H1 (cell line): ENCODE results near the gene CASTOR1. TPM values are rescaled to one million over a fixed set of nuclear protein-coding genes. Genes with fewer than 3 reads are reported as not detected.

ENCODE experiments used
- CTCF ChIA-PET: fragments of 300-600 bp; sonication (Branson Sonifier 250); formaldehyde crosslinking; loops from one replicate; lab custom pipeline; 2021; ENCODE audit not compliant: partially characterized antibody; lab: Charles Lee
- POLR2A ChIA-PET: fragments of 300-600 bp; sonication (Branson Sonifier 250); formaldehyde crosslinking; loops from one replicate; lab custom pipeline; 2021; ENCODE audit warnings: inconsistent platforms; ENCODE audit not compliant: partially characterized antibody; lab: Charles Lee
- DNase-seq, 2 experiments: peaks; one replicate each; pipeline versions ENCODE4 v3.0.0 to v3.0.0-alpha.2; 2010 to 2022; ENCODE audit warnings: low spot score in 2 of 2, low read depth in 1 of 2, mixed read lengths in 1 of 2
- FAIRE-seq: peaks from 2 replicates; lab custom pipeline; 2011; peaks lifted over from hg19 to GRCh38; lab: Jason Lieb, UNC
- H2AFZ ChIP-seq: 2 replicates; pipeline ENCODE4 v1.8.1; 2012; ENCODE audit warnings: low read length, inconsistent platforms
- H2AK5ac ChIP-seq: 2 replicates; pipeline ENCODE4 v1.6.1; 2013; ENCODE audit warnings: low read depth, low read length
- H2BK120ac ChIP-seq: replicated peaks from 2 replicates; pipeline ENCODE3; 2013; ENCODE audit warnings: low read depth, low read length, inconsistent platforms
- H2BK12ac ChIP-seq: 2 replicates; pipeline ENCODE4 v1.6.1; 2013; ENCODE audit warnings: low read depth, low read length
- H2BK15ac ChIP-seq: 2 replicates; pipeline ENCODE4 v1.6.1; 2013; ENCODE audit warnings: low read length
- H2BK20ac ChIP-seq: 2 replicates; pipeline ENCODE4 v1.6.1; 2013; ENCODE audit warnings: low read length
- H2BK5ac ChIP-seq: 2 replicates; pipeline ENCODE4 v1.6.1; 2013; ENCODE audit warnings: low read depth, low read length
- H3K14ac ChIP-seq: 2 replicates; pipeline ENCODE4 v1.6.1; 2013; ENCODE audit warnings: inconsistent platforms; ENCODE audit not compliant: insufficient read length
- H3K18ac ChIP-seq: 2 replicates; pipeline ENCODE4 v1.6.1; 2013; ENCODE audit warnings: low read length; ENCODE audit errors: extremely low read depth
- H3K23ac ChIP-seq: 2 replicates; pipeline ENCODE4 v1.6.1; 2013; ENCODE audit warnings: inconsistent platforms; ENCODE audit not compliant: insufficient read length
- H3K23me2 ChIP-seq: 2 replicates; pipeline ENCODE4 v1.6.1; 2013; ENCODE audit warnings: low read depth, low read length
- H3K27ac ChIP-seq: 2 replicates; pipeline ENCODE4 v1.6.1; 2011; ENCODE audit warnings: low read depth, low read length, inconsistent platforms
- H3K27me3 ChIP-seq, 4 experiments: replicated peaks in 1 of 4; 1 replicate in 1 of 4; 2 replicates in 3 of 4; pipeline versions ENCODE4 v1.6.1 to v1.8.1; 2011 to 2013; ENCODE audit warnings: low read length in 3 of 4, mild to moderate bottlenecking in 3 of 4, inconsistent platforms in 2 of 4, mixed read lengths in 2 of 4, moderate library complexity in 1 of 4; ENCODE audit not compliant: control insufficient read depth in 3 of 4, insufficient read depth in 3 of 4; ENCODE audit errors: extremely low read depth in 1 of 4
- H3K36me3 ChIP-seq, 4 experiments: 2 replicates each; pipeline versions ENCODE4 v1.6.1 to v1.8.1; 2011 to 2013; ENCODE audit warnings: mild to moderate bottlenecking in 4 of 4, low read length in 3 of 4, moderate library complexity in 2 of 4, control low read depth in 1 of 4, inconsistent platforms in 1 of 4; ENCODE audit not compliant: insufficient read depth in 4 of 4, control insufficient read depth in 2 of 4
- H3K4ac ChIP-seq: replicated peaks from 2 replicates; pipeline ENCODE3; 2013; ENCODE audit warnings: low read length, low read depth, mixed read lengths, inconsistent platforms; ENCODE audit not compliant: insufficient read length
- H3K4me1 ChIP-seq, 4 experiments: replicated peaks in 1 of 4; 1 replicate in 1 of 4; 2 replicates in 3 of 4; pipeline versions ENCODE4 v1.6.1 to v1.8.1; 2011 to 2013; ENCODE audit warnings: low read length in 3 of 4, inconsistent platforms in 2 of 4, mixed read lengths in 1 of 4; ENCODE audit not compliant: insufficient read depth in 4 of 4, control insufficient read depth in 3 of 4
- H3K4me2 ChIP-seq, 2 experiments: 2 replicates each; pipeline versions ENCODE4 v1.6.1 to v1.8.1; 2011 to 2013; ENCODE audit warnings: low read depth in 2 of 2, low read length in 2 of 2, control low read depth in 1 of 2, inconsistent platforms in 1 of 2, mild to moderate bottlenecking in 1 of 2; ENCODE audit not compliant: insufficient read depth in 1 of 2
- H3K4me3 ChIP-seq, 4 experiments: fragments of 200-600, 300-600 bp in 1 of 4; sonication (generic), shearing (Covaris generic), sonication (Bioruptor Twin) in 1 of 4; 2 replicates each; pipeline versions ENCODE4 v1.5.1 to v1.8.1; 2011 to 2016; ENCODE audit warnings: low read length in 4 of 4, low read depth in 3 of 4, control low read depth in 2 of 4, inconsistent platforms in 2 of 4, mild to moderate bottlenecking in 2 of 4, mixed read lengths in 1 of 4, moderate library complexity in 1 of 4; ENCODE audit not compliant: insufficient read depth in 2 of 4; ENCODE audit errors: extremely low read depth in 1 of 4
- H3K56ac ChIP-seq: replicated peaks from 2 replicates; pipeline ENCODE3; 2013; ENCODE audit warnings: low read depth, mild to moderate bottlenecking, mixed read lengths, low read length, inconsistent platforms; ENCODE audit not compliant: insufficient read length
- H3K79me1 ChIP-seq: 2 replicates; pipeline ENCODE4 v1.6.1; 2013; ENCODE audit warnings: low read depth, low read length, control low read depth
- H3K79me2 ChIP-seq, 2 experiments: 2 replicates each; pipeline versions ENCODE4 v1.6.1 to v1.8.1; 2012 to 2013; ENCODE audit warnings: low read length in 2 of 2, mild to moderate bottlenecking in 2 of 2, inconsistent platforms in 1 of 2; ENCODE audit not compliant: insufficient read depth in 2 of 2, control insufficient read depth in 1 of 2
- H3K9ac ChIP-seq, 4 experiments: replicated peaks in 1 of 4; 1 replicate in 1 of 4; 2 replicates in 3 of 4; pipeline versions ENCODE4 v1.6.1 to v1.8.1; 2011 to 2013; ENCODE audit warnings: low read depth in 3 of 4, low read length in 3 of 4, control low read depth in 2 of 4, mild to moderate bottlenecking in 2 of 4, moderate library complexity in 2 of 4, inconsistent platforms in 1 of 4; ENCODE audit errors: extremely low read depth in 1 of 4
- H3K9me3 ChIP-seq, 2 experiments: 2 replicates each; pipeline versions ENCODE4 v1.6.1 to v1.8.1; 2012 to 2013; ENCODE audit warnings: mild to moderate bottlenecking in 2 of 2, moderate library complexity in 2 of 2, control low read depth in 1 of 2, inconsistent platforms in 1 of 2, low read depth in 1 of 2, low read length in 1 of 2, mixed read lengths in 1 of 2; ENCODE audit not compliant: insufficient read depth in 2 of 2
- H4K20me1 ChIP-seq, 2 experiments: replicated peaks in 1 of 2; 2 replicates each; pipeline versions ENCODE3 to v1.8.1; 2011 to 2013; ENCODE audit warnings: inconsistent platforms in 2 of 2, low read length in 2 of 2, mild to moderate bottlenecking in 1 of 2; ENCODE audit not compliant: insufficient read depth in 2 of 2, control insufficient read depth in 1 of 2
- H4K5ac ChIP-seq: 2 replicates; pipeline ENCODE4 v1.6.1; 2013; ENCODE audit warnings: low read length, low read depth, mixed read lengths, inconsistent platforms; ENCODE audit not compliant: insufficient read length
- H4K8ac ChIP-seq: 2 replicates; pipeline ENCODE4 v1.8.0; 2013; ENCODE audit warnings: mild to moderate bottlenecking, moderate library complexity, low read length, inconsistent platforms; ENCODE audit not compliant: insufficient read depth; ENCODE audit errors: extremely low read depth
- H4K91ac ChIP-seq: replicated peaks from 2 replicates; pipeline ENCODE3; 2013; ENCODE audit warnings: low read length, mixed read lengths, inconsistent platforms; ENCODE audit not compliant: insufficient read length
- BCL11A ChIP-seq, 2 experiments: IDR thresholded peaks; one replicate each; pipeline ENCODE4 v1.6.1; 2011; ENCODE audit warnings: low read depth in 2 of 2, low read length in 2 of 2, mild to moderate bottlenecking in 2 of 2
- BRCA1 ChIP-seq: IDR thresholded peaks from 2 replicates; pipeline ENCODE4 v1.6.1; 2012; ENCODE audit warnings: low read depth, low read length, improper control_type of control experiment
- CBX8 ChIP-seq: fragments of 300-800, 300-1000 bp; sonication (generic); IDR thresholded peaks from 2 replicates; pipeline ENCODE4 v1.7.1; 2016; ENCODE audit warnings: low read depth, low read length, borderline replicate concordance
- CHD1 ChIP-seq: IDR thresholded peaks from 2 replicates; pipeline ENCODE4 v1.6.1; 2012; ENCODE audit warnings: low read depth, low read length, improper control_type of control experiment
- CHD2 ChIP-seq: IDR thresholded peaks from 2 replicates; pipeline ENCODE4 v1.6.1; 2012; ENCODE audit warnings: low read length, improper control_type of control experiment
- EZH2 ChIP-seq: fragments of 200-600 bp; sonication (generic); IDR thresholded peaks from 2 replicates; pipeline ENCODE4 v1.7.1; 2012; ENCODE audit warnings: low read depth, mild to moderate bottlenecking, moderate library complexity, low read length, inconsistent platforms; ENCODE audit not compliant: severe bottlenecking
- FOSL1 ChIP-seq: IDR thresholded peaks from 2 replicates; pipeline ENCODE4 v1.6.1; 2011; ENCODE audit warnings: mild to moderate bottlenecking, low read depth, low read length, moderate library complexity; ENCODE audit not compliant: insufficient read depth
- MAFK ChIP-seq: IDR thresholded peaks from 2 replicates; pipeline ENCODE4 v1.6.1; 2012; ENCODE audit warnings: low read depth, mild to moderate bottlenecking, improper control_type of control experiment, low read length
- RFX5 ChIP-seq: IDR thresholded peaks from 2 replicates; pipeline ENCODE4 v1.6.1; 2011; ENCODE audit warnings: low read depth, low read length, improper control_type of control experiment, borderline replicate concordance
- SUZ12 ChIP-seq: fragments of 200-600 bp; sonication (generic); IDR thresholded peaks from 2 replicates; pipeline ENCODE4 v1.6.1; 2012; ENCODE audit warnings: mild to moderate bottlenecking, inconsistent platforms, low read length, moderate library complexity, mixed read lengths
- TAF7 ChIP-seq: optimal IDR thresholded peaks from 2 replicates; pipeline ENCODE3; 2011; ENCODE audit warnings: low read depth, mild to moderate bottlenecking, inconsistent platforms, low read length, moderate library complexity, borderline replicate concordance
- TCF12 ChIP-seq: IDR thresholded peaks from 2 replicates; pipeline ENCODE4 v1.6.1; 2011; ENCODE audit warnings: low read depth, mild to moderate bottlenecking, low read length
- WGBS, 2 experiments: shearing (Covaris generic) in 1 of 2; methylation state at CpG; one replicate each; pipeline versions ENCODE4 v1.1.6 to v1.1.7; 2013 to 2015; ENCODE audit warnings: low lambda C conversion rate in 2 of 2, mixed read lengths in 2 of 2, inconsistent platforms in 1 of 2, low coverage in 1 of 2, missing lambda C conversion rate in 1 of 2; ENCODE audit not compliant: insufficient replicate concordance in 2 of 2, insufficient coverage in 1 of 2, insufficient read length in 1 of 2; ENCODE audit errors: extremely low coverage in 1 of 2, missing lambda C conversion rate in 1 of 2; 5-methylcytosine and 5-hydroxymethylcytosine counted together
- polyA plus RNA-seq, 7 experiments: library from polyadenylated mRNA; depleted of rRNA in 3 of 7; stranded (reverse) in 5 of 7; unstranded in 2 of 7; fragments of >200 nt in 5 of 7; fragments of 200-250 nt in 2 of 7; gene quantifications; 1 replicate in 5 of 7; 2 replicates in 1 of 7; 4 replicates in 1 of 7; pipeline versions ENCODE4 v1.2.1 to v1.2.3, GENCODE V29; 2011 to 2013; ENCODE audit warnings: missing spikeins in 2 of 7, mixed read lengths in 2 of 7
- total RNA-seq: library from RNA; stranded (reverse); fragmentation: NEBNext Ultra II Directional; extraction: Animal tissue kit (Norgen Biotek cat#: 25700); gene quantifications from 2 replicates; pipeline ENCODE4 v1.2.1, GENCODE V29; 2021

Gene CASTOR1
- total and polyA plus RNA-seq, 2 of the 8 experiments (the other 6 are each of a cell fraction or from before 2014, with no cell fraction given), result 10.3 to 36.0 TPM

DNA sequence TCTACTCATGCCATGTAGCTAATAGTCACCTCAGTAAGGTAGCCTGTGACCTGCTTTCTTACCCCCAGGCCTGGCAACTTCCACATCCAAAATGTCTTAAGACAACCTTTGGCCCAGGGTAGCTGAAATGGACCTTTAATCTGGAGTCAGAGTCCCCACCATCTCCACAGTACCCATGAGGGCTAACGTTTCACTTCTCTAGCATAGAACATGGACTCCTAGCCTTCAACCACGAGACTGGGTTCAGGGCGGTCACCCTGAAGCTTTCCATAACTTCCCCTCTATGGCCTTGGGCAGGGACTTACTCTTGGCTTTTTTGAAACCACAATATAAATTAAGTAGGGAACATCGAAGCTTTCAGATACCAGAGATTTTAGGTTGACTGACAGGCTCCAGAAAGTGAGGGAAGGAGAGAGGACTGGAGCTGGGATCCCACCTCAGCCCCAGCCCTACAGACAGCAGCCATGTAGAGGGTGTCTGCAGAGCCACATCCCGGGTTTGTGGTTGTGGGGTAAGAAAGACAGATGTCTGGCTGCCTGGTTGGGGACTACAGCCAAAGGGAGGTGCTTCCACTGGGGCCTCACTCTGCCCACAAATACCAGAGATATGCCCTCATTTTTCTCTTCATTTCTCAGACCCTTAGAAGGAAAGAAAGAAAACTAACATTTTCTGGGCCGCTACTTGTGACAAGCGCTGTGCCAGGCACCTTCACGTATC, 34.9 kb upstream of the CASTOR1 start:
- H3K23ac ChIP-seq, result no peak overlapping the region
- no peak overlapping the region for H4K5ac ChIP-seq
- peaks cover 0 to 14% (median 7%) of the 10 kb centered on the region in 4 experiments; a peak in 6 of 7 replicates for H3K4me1 ChIP-seq
- H3K4me3 ChIP-seq, result no peak overlapping the region
- H3K9me3 ChIP-seq, result no peaks in the 10 kb centered on the region
- H3K56ac ChIP-seq, result no peak overlapping the region
- H3K9ac ChIP-seq, result no peak overlapping the region
- peaks cover 3% of the 10 kb centered on the region for H3K79me1 ChIP-seq
- H2BK20ac ChIP-seq, result no peak overlapping the region
- H2BK15ac ChIP-seq, result no peak overlapping the region
- H3K36me3 ChIP-seq, result no peaks in the 10 kb centered on the region
- no peak overlapping the region for H3K27ac ChIP-seq
- ChIA-PET CTCF (interaction anchor here (0.6 to 20.1 kb wide), 8 partner anchors 12 to 690 kb away, joined by 3 to 203 read pairs (median 3); partner anchors contain the start of genes CASTOR1 and RNF215), POLR2A (interaction anchor here (1.1 kb wide), 1 partner anchor 56 kb away, joined by 3 read pairs; no protein-coding TSS in a partner anchor)
- FAIRE-seq (no peak), DNase-seq (no peak)
- H3K79me2 ChIP-seq, result no peaks in the 10 kb centered on the region
- H3K14ac ChIP-seq, result no peak overlapping the region
- WGBS, 2 experiments, result 88% methylated on average over 8 of the region's 8 CpGs; no CpG with 5 or more reads in 1 of the 2 experiments
- H2AFZ ChIP-seq, result no peak overlapping the region
- no peak overlapping the region for H2AK5ac ChIP-seq
- no peak overlapping the region for H3K4me2 ChIP-seq
- no peak overlapping the region for H3K18ac ChIP-seq
- H3K27me3 ChIP-seq, result no peaks in the 10 kb centered on the region
- H3K23me2 ChIP-seq, result peaks cover 4% of the 10 kb centered on the region
- no peak overlapping the region for H3K4ac ChIP-seq
- H2BK120ac ChIP-seq, result no peak overlapping the region
- no peak overlapping the region for H2BK5ac ChIP-seq
- no peak overlapping the region for H4K8ac ChIP-seq
- peaks cover 0 to 7% of the 10 kb centered on the region in 2 experiments for H4K20me1 ChIP-seq
- H2BK12ac ChIP-seq, result no peak overlapping the region
- H4K91ac ChIP-seq, result no peak overlapping the region
- TF ChIP-seq CHD2 (no peak), TAF7 (no peak), FOSL1 (no peak), EZH2 (no peak), BRCA1 (no peak), BCL11A (IDR thresholded peaks at IDR 0.05; ENCODE audit: low read depth in 2 of 2, low read length in 2 of 2) (no peak), CBX8 (no peak), TCF12 (no peak), CHD1 (no peak), SUZ12 (no peak), MAFK (no peak), RFX5 (no peak)
